ENCODE data around the gene OPCML.

DNA sequence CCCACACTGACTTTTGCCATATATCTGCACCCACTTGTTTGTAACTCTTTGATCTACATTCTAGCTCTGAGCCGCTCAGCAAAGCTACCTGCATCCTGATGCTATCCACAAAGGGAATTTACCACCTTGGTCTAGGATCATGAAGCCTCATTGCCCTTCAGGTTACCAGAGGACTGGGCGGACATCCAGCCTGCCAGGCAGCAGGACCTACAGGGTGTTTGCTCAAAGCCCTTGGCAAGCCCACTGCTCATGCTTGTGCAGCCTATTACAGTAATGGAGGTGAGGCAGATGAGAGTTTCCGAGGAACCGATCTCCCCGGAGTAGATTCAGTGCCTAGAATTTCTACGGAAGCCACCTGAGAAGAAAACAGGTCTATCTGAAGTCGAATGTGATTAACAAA is 417.2 kb downstream of the OPCML start:
- TF ChIP-seq CTCF (IDR thresholded peaks at IDR 0.05) (no peak), ZFX (IDR thresholded peaks at IDR 0.05; ENCODE audit: borderline replicate concordance) (no peak)
